OCI-LY7 (cell line): ENCODE measurements around the gene TM9SF1.

Experiments
- CTCF ChIP-seq: fragments of 200-600 bp; sonication (generic); conservative IDR thresholded peaks from 2 replicates; pipeline ENCODE4 v1.5.1; 2014; ENCODE audit warnings: mild to moderate bottlenecking, antibody characterized with exemption, low read length, moderate library complexity, mixed read lengths
- EZH2phosphoT487 ChIP-seq: fragments of 200-600 bp; sonication (generic); IDR thresholded peaks from 2 replicates; pipeline ENCODE4 v1.6.1; 2018; ENCODE audit warnings: low read depth, borderline replicate concordance, mild to moderate bottlenecking, mixed run types, antibody characterized with exemption, low read length, moderate library complexity, mixed read lengths

GRCh38 chr14:24171422-24172260 is 23.6 kb downstream of the TM9SF1 start, which contains the start of gene REC8:
- TF ChIP-seq CTCF (no peak), EZH2phosphoT487 (no peak)
